SJCRH30 (cell line): ENCODE data around the gene GGPS1. TPM values are rescaled to one million over a fixed set of nuclear protein-coding genes. Genes with fewer than 3 reads are reported as not detected.
A peak's percentile ranks its signal among the peaks of the same experiment; 100 is the strongest.
"Not testable (repeated sequence)": the region's sequence is repeated elsewhere in the genome, so short reads cannot be mapped to it uniquely, and the experiment has no call there.

ENCODE experiments used
- DNase-seq, 2 experiments: peaks; one replicate each; pipeline ENCODE4 v3.0.0-alpha.2; 2015 to 2020
- H3K27ac ChIP-seq: fragments of 250-450 bp; sonication (Bioruptor Pico); 2 replicates; pipeline ENCODE4 v1.5.1; 2020; ENCODE audit warnings: mild to moderate bottlenecking, moderate library complexity
- H3K27me3 ChIP-seq: fragments of 250-450 bp; sonication (Bioruptor Pico); 2 replicates; pipeline ENCODE4 v1.5.1; 2020; ENCODE audit warnings: mild to moderate bottlenecking, moderate library complexity
- H3K36me3 ChIP-seq: fragments of 250-450 bp; sonication (Bioruptor Pico); 2 replicates; pipeline ENCODE4 v1.5.1; 2020; ENCODE audit warnings: mild to moderate bottlenecking, moderate library complexity
- H3K4me1 ChIP-seq: fragments of 250-450 bp; sonication (Bioruptor Pico); 2 replicates; pipeline ENCODE4 v1.5.1; 2020; ENCODE audit warnings: mild to moderate bottlenecking, moderate library complexity
- H3K4me3 ChIP-seq: fragments of 250-450 bp; sonication (Bioruptor Pico); 2 replicates; pipeline ENCODE4 v1.5.1; 2020; ENCODE audit warnings: mild to moderate bottlenecking, moderate library complexity
- H3K9me3 ChIP-seq: fragments of 250-450 bp; sonication (Bioruptor Pico); replicated peaks from 2 replicates; pipeline ENCODE4 v1.5.1; 2020; ENCODE audit warnings: mild to moderate bottlenecking, moderate library complexity
- total RNA-seq: library from RNA; depleted of rRNA; stranded (reverse); fragments of >200 nt; shearing (Covaris generic); gene quantifications from 2 replicates; pipeline ENCODE4 v1.2.3, GENCODE V29; 2014; rRNA removed

GGPS1 gene
- total RNA-seq: 15.1 and 20.7 TPM in 2 replicates

- no peaks in the 10 kb centered on the region for H3K27me3 ChIP-seq
- H3K27ac ChIP-seq: peak within 1 kb of the TSS; percentile 90
- H3K4me3 ChIP-seq: peak within 1 kb of the TSS; percentile 91
- peaks cover 5% of the 10 kb centered on the region; the same call in 1 of the 2 replicates for H3K4me1 ChIP-seq
- DNase-seq: peak; percentile 97 to 100
- no peaks in the 10 kb centered on the region; the same call in 1 of the 2 replicates for H3K36me3 ChIP-seq
- H3K9me3 ChIP-seq: no peaks in the 10 kb centered on the region
These were observed at the start of gene GGPS1 for GRCh38 chr1:235328271-235329138. GGPS1 (plus strand) TSS chr1:235328570; CDS start chr1:235335265, 6,695 bp downstream.

DNA sequence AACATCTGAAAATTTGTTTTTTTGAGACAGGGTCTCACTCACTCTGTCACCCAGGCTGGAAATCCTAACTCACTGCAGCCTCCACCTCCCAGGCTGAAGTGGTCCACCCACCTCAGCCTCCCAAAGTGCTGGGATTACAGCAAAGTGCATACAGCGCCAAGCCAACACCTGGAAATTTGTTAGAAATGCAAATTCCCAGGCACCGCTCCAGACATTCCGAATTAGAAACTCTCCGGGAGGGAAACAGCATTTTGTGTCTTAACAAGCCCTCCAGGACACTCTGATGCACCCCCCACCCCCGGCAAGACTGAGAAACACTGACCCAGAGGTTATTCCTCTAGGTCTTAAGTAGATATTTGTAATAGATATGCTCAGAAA lies 49.5 kb upstream of the GGPS1 start:
- no peak for DNase-seq
- Histone ChIP-seq H3K4me3 (no peak overlapping the region), H3K27ac (no peak overlapping the region), H3K36me3 (no peaks in the 10 kb centered on the region), H3K27me3 (no peaks in the 10 kb centered on the region), H3K9me3 (no peaks in the 10 kb centered on the region), H3K4me1 (no peaks in the 10 kb centered on the region)

DNA sequence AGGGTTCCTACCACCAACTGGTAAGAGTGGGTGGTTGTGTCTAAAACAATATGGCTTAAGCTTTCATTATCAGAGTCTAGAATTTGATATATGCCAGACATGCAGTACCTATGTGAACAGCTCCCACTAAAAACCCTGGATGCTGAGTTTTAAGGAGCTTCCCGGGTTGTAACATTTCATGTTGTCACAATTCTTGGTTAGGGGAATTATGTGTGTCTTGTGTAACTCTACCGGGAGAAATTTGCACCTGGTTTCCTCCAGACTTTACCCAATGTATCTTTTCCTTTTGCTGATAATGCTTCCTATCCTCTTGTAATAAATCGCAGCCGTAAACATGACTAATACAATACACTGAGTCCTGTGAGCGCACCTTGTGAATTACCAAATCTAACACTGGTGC lies 48.7 kb upstream of the GGPS1 start:
- no peaks in the 10 kb centered on the region for H3K9me3 ChIP-seq
- H3K4me3 ChIP-seq: no peak overlapping the region
- no peak for DNase-seq
- H3K27ac ChIP-seq: no peak overlapping the region
- H3K4me1 ChIP-seq: no peaks in the 10 kb centered on the region
- H3K27me3 ChIP-seq: no peaks in the 10 kb centered on the region
- no peaks in the 10 kb centered on the region for H3K36me3 ChIP-seq

GRCh38 chr1:235280467-235280866 lies 47.9 kb upstream of the GGPS1 start:
- Histone ChIP-seq H3K27ac (no peak overlapping the region), H3K36me3 (no peaks in the 10 kb centered on the region), H3K27me3 (no peaks in the 10 kb centered on the region), H3K9me3 (no peaks in the 10 kb centered on the region), H3K4me1 (no peaks in the 10 kb centered on the region), H3K4me3 (no peak overlapping the region)
- DNase-seq: no peak

GRCh38 chr1:235283636-235284035 lies 44.7 kb upstream of the GGPS1 start:
- H3K27me3 ChIP-seq, H3K9me3 ChIP-seq, DNase-seq, H3K27ac ChIP-seq, H3K36me3 ChIP-seq, H3K4me1 ChIP-seq, H3K4me3 ChIP-seq: not testable (repeated sequence)

- Histone ChIP-seq H3K4me1 (no peaks in the 10 kb centered on the region), H3K27me3 (no peaks in the 10 kb centered on the region), H3K27ac (no peak overlapping the region), H3K9me3 (no peaks in the 10 kb centered on the region), H3K4me3 (no peak overlapping the region), H3K36me3 (peaks cover 6% of the 10 kb centered on the region; the same call in 1 of the 2 replicates)
- DNase-seq: no peak
These were observed 44.1 kb upstream of the GGPS1 start for GRCh38 chr1:235284231-235284769.

- H3K4me1 ChIP-seq: peaks cover 9% of the 10 kb centered on the region; the same call in 1 of the 2 replicates
- no peak overlapping the region for H3K27ac ChIP-seq
- H3K36me3 ChIP-seq: peaks cover 6% of the 10 kb centered on the region; the same call in 1 of the 2 replicates
- H3K9me3 ChIP-seq: no peaks in the 10 kb centered on the region
- DNase-seq: no peak
- H3K4me3 ChIP-seq: no peak overlapping the region
- no peaks in the 10 kb centered on the region for H3K27me3 ChIP-seq
These were observed 41.7 kb upstream of the GGPS1 start for GRCh38 chr1:235286667-235287066.

DNA sequence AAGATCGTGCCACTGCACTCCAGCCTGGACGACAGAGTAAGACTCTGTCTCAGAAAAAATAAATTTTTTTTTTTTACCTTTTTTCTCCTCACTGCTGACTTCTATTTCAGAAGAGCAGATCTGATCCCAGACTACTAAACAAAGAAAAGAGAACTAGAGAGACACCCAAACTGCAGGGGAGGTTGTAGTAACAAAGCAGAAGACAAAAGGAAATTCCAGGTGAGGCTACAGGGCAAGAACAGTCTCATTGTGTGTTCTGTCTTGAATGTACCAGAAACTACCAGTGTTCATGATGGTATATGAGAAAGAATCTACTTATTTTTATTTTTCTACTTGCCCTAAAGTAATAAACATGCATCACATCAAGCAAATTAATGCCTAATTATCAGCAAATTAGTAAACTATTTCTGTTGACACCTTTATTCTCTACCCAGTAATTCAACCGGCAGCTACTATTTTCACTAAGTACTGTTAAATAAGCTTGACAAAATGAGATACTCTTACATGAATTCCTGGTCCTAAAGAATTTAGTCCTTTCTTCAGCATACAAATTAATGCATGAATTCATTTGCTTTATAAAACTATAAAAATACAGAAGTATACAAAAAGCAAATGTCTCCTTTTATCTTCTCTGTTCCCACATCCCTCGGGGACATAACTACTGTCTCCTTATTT lies 41.0 kb upstream of the GGPS1 start:
- Histone ChIP-seq H3K9me3 (no peaks in the 10 kb centered on the region), H3K4me3 (no peak overlapping the region), H3K36me3 (peaks cover 6% of the 10 kb centered on the region; the same call in 1 of the 2 replicates), H3K27ac (no peak overlapping the region), H3K4me1 (peaks cover 9% of the 10 kb centered on the region; the same call in 1 of the 2 replicates), H3K27me3 (no peaks in the 10 kb centered on the region)
- no peak for DNase-seq

- DNase-seq: no peak
- H3K4me3 ChIP-seq: no peak overlapping the region
- no peaks in the 10 kb centered on the region for H3K27me3 ChIP-seq
- peaks cover 6% of the 10 kb centered on the region; the same call in 1 of the 2 replicates for H3K36me3 ChIP-seq
- no peaks in the 10 kb centered on the region for H3K9me3 ChIP-seq
- peaks cover 9% of the 10 kb centered on the region; the same call in 1 of the 2 replicates for H3K4me1 ChIP-seq
- H3K27ac ChIP-seq: no peak overlapping the region
These were observed 38.3 kb upstream of the GGPS1 start for GRCh38 chr1:235289859-235290739.

DNA sequence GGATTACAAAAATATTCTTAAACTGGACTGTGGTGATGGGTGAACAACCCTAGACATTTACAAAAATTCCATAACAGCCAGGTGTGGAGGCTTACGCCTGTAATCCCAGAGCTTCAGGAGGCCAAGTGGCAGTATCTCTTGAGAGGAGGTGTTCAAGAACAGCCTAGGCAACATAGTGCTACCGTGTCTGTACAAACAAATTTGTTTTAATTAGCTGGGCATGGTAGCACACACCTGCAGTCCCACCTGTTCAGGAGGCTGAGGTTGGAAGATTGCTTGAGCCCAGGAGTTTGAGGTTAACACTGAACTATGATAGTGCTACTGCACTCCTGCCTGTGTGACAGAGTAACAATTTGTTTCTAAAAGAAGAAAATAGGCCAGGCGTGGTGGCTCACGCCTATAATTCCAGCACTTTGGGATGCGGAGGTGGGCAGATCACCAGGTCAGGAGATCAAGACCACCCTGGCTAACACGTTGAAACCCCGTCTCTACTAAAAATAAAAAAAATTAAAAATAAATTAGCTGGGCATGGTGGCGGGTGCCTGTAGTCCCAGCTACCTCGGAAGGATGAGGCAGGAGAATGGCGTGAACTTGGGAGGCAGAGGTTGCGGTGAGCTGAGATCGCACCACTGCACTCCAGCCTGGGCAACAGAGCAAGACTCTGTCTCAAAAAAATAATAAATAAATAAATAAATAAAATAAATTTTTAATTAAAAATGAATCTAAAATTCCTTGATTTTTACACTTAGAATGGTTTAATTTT lies 37.4 kb upstream of the GGPS1 start:
- Histone ChIP-seq H3K4me1 (peaks cover 9% of the 10 kb centered on the region; the same call in 1 of the 2 replicates), H3K4me3 (no peak overlapping the region), H3K9me3 (no peaks in the 10 kb centered on the region), H3K27ac (no peak overlapping the region), H3K27me3 (no peaks in the 10 kb centered on the region), H3K36me3 (peaks cover 6% of the 10 kb centered on the region; the same call in 1 of the 2 replicates)
- no peak for DNase-seq

GRCh38 chr1:235291599-235292091 lies 36.7 kb upstream of the GGPS1 start:
- H3K9me3 ChIP-seq: no peaks in the 10 kb centered on the region
- peaks cover 6% of the 10 kb centered on the region; the same call in 1 of the 2 replicates for H3K36me3 ChIP-seq
- DNase-seq: no peak
- no peak overlapping the region for H3K4me3 ChIP-seq
- H3K27ac ChIP-seq: no peak overlapping the region
- peaks cover 9% of the 10 kb centered on the region; the same call in 1 of the 2 replicates for H3K4me1 ChIP-seq
- H3K27me3 ChIP-seq: no peaks in the 10 kb centered on the region

DNA sequence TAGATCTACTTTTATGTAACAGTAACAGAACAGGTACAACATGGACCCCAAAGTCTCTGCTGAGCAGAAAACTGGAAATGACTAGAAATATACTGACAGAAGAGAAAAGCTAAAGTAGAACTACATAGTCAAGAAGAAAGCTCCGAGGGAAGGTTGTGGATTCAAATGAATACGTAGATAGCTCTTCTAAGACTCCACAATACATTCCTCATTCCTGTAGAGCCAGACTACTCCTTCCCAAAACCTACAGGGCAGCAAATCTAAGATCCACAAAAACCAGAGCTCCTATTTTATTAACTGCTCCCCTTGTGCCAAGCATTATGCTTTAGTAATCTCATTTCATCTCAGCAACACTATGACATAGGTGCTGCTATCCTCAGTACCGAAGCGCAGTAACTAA lies 35.6 kb upstream of the GGPS1 start:
- no peaks in the 10 kb centered on the region for H3K27me3 ChIP-seq
- DNase-seq: no peak
- H3K27ac ChIP-seq: no peak overlapping the region
- no peaks in the 10 kb centered on the region for H3K36me3 ChIP-seq
- H3K4me1 ChIP-seq: peaks cover 15% of the 10 kb centered on the region; the same call in 1 of the 2 replicates
- H3K9me3 ChIP-seq: no peaks in the 10 kb centered on the region
- H3K4me3 ChIP-seq: no peak overlapping the region

GRCh38 chr1:235293322-235293942 lies 34.9 kb upstream of the GGPS1 start:
- Histone ChIP-seq H3K36me3 (no peaks in the 10 kb centered on the region), H3K27ac (no peak overlapping the region), H3K9me3 (no peaks in the 10 kb centered on the region), H3K4me3 (no peak overlapping the region), H3K4me1 (peaks cover 19% of the 10 kb centered on the region; the same call in 1 of the 2 replicates), H3K27me3 (no peaks in the 10 kb centered on the region)
- no peak for DNase-seq
